Right ventricle myocardium inferior (tissue), 1 donor: Measurements from ENCODE around the gene MFSD8. TPM values are rescaled to one million over a fixed set of nuclear protein-coding genes. Genes with fewer than 3 reads are reported as not detected.

Experiments used
- ATAC-seq: fragments of 200-7000 bp; cut with Tn5 transposase; one replicate; pipeline ENCODE4 v1.9.1; 2020; ENCODE audit warnings: mild to moderate bottlenecking, moderate library complexity
- DNase-seq: peaks from one replicate; pipeline ENCODE4 v3.0.0; 2021; ENCODE audit errors: missing footprints
- intact Hi-C: fragments of 100-400 bp; cut with DNase I; formaldehyde crosslinking; loops from one replicate; pipeline ENCODE4 v1.11.0; 2022
- total RNA-seq: library from RNA; stranded (reverse); fragmentation: NEBNext Ultra II Directional; extraction: Animal tissue kit (Norgen Biotek cat#: 25700); gene quantifications from one replicate; pipeline ENCODE4 v1.2.1, GENCODE V29; 2021
- donor health status: DM: no; HTN: yes; CAD: no; lungs with severe emphysema.

Gene MFSD8
- total RNA-seq, 1 donor from 2014 or later, result 6.1 TPM

DNA sequence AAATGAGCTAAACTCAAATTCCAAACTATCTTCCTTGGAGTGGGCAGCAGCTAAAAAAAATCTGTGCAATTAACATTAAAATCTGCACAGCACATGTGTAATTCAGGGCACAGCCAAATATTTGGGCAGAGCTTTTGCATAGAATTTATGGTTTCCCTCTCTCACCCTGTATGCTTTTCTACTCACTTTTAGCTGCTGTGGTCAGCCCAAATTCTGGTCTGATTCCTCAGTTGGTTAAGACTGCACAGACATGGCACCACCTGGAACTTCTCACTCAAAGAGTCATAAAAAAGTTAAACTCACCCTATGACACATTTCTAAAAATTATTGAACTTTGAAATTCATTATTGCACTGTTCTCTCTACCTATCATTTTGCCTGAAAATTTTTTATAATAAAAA lies 89.2 kb downstream of the MFSD8 start:
- no peak for ATAC-seq
- intact Hi-C loops, result no loop called here
- no peak for DNase-seq

DNA sequence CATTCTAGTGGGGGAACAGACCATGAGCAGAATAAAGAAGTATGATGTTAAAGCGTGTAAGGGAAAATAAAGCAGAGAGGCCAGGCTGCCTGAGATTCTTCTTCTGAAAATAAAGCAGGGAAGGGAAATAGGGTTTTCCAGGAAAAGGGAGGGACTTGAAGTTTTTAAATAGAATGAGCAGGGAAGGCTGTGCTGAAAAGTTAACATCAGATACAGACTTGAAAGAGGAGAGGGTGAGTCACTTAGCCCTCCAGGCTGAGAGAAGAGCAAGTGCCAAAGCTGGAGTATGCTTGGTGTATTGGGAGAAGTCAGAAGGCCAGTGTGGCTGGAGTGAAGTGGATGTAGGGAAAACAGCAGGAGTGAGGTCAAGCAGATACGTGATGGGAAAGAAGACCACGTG lies 94.3 kb downstream of the MFSD8 start:
- ATAC-seq (peak; percentile 59), DNase-seq (no peak)
- intact Hi-C loops, result no loop called here

DNA sequence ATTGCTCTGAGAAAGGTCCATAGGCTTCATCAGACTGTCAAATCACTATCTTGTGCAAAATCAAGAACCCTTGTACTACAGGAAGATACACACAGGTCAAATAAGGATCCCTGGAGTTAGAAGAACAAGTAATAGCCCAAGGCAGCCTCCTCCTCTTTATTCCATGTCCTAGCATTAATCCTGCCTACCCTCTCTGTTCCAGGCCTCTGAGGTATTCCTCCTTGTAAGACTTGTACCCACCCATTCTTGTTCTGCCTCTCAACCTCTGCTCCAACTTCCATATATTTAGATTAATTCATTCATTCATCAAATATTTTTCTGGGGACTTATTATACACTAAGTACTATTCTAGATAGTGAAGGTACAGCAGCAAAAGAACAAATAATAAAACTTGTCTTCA lies 94.7 kb downstream of the MFSD8 start:
- intact Hi-C loops, result no loop called here

DNA sequence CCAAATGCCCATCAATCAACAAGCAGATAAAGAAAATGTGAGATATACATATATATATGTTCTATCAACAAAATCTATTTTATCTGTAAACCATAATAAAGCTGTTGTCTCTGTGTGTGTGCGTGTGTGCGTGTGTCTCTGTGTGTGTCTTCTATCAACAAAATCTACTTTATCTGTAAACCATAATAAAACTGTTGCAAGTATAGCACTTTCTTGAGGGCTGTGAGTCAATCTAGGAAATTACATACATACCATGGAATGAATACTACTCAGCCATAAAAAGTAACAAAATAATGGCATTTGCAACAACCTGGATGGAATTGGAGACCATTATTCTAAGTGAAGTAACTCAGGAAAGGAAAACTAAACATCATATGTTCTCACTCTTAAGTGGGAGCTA lies 96.8 kb downstream of the MFSD8 start:
- no peak for DNase-seq
- ATAC-seq, result no peak
- intact Hi-C loops, result no loop called here

More for the DNA sequence above, 94.7 kb downstream of the MFSD8 start:
- DNase-seq (no peak), ATAC-seq (no peak)

Other genes starting within 250 kb of the MFSD8 start
- gene SLC25A31, start 234.8 kb downstream of the MFSD8 start, total RNA-seq, result not detected
- 6.2 TPM for gene HSPA4L, start 182.9 kb downstream of the MFSD8 start, total RNA-seq
- 1.1 TPM for gene PLK4, start 84.3 kb downstream of the MFSD8 start, total RNA-seq
- 11.5 TPM for gene ABHD18, start 233 bp upstream of the MFSD8 start, total RNA-seq
- gene LARP1B, start 96.1 kb upstream of the MFSD8 start, total RNA-seq, result 15.4 TPM